Measurements from ENCODE around the gene SOS2. TPM values are rescaled to one million over a fixed set of nuclear protein-coding genes. Genes with fewer than 3 reads are reported as not detected.

The SOS2 gene
- polyA plus RNA-seq, 1 experiment, result 6.4 TPM

- CTCF ChIA-PET, result interaction anchor here (0.7 to 2.7 kb wide), 7 partner anchors 27 to 264 kb away, joined by 3 to 16 read pairs (median 3); partner anchors contain the start of gene NEMF
- peak; percentile 44 for DNase-seq (ENCODE audit: low read depth)
- Histone ChIP-seq H3K27me3 (ENCODE audit: control insufficient read depth, insufficient read depth, low read length) (no peaks in the 10 kb centered on the region), H3K36me3 (ENCODE audit: control insufficient read depth, insufficient read depth, low read length) (peaks cover 4% of the 10 kb centered on the region), H3K4me3 (ENCODE audit: low read depth, low read length) (peak within 1 kb of the TSS; percentile 65)
- TF ChIP-seq CTCF (IDR thresholded peaks at IDR 0.05; ENCODE audit: insufficient read depth, low read depth, low read length), result no peak
- POLR2A ChIA-PET, result interaction anchor here (0.5 to 0.6 kb wide), 3 partner anchors 113 to 256 kb away, joined by 3 to 22 read pairs (median 6); no protein-coding TSS in a partner anchor
Measured at GRCh38 chr14:50116181-50116956, 115.0 kb downstream of the SOS2 start, which contains the start of gene VCPKMT. Gene VCPKMT (minus strand): TSS chr14:50116572. CDS start chr14:50116552, 20 bp downstream.

GRCh38 chr14:50113381-50114035, 117.9 kb downstream of the SOS2 start:
- no peaks in the 10 kb centered on the region for H3K27me3 ChIP-seq (ENCODE audit: control insufficient read depth, insufficient read depth, low read length)
- H3K36me3 ChIP-seq (ENCODE audit: control insufficient read depth, insufficient read depth, low read length), result peaks cover 7% of the 10 kb centered on the region
- H3K4me3 ChIP-seq (ENCODE audit: low read depth, low read length), result no peak overlapping the region
- TF ChIP-seq CTCF (IDR thresholded peaks at IDR 0.05; ENCODE audit: insufficient read depth, low read depth, low read length), result no peak
- POLR2A ChIA-PET, result no interaction called here
- DNase-seq (ENCODE audit: low read depth), result no peak
- CTCF ChIA-PET, result interaction anchor here (1.0 to 2.7 kb wide), 3 partner anchors 252 to 261 kb away, joined by 3 to 13 read pairs (median 6); partner anchors contain the start of gene NEMF

- no peak for TF ChIP-seq CTCF (IDR thresholded peaks at IDR 0.05; ENCODE audit: insufficient read depth, low read depth, low read length)
- DNase-seq (ENCODE audit: low read depth), result no peak
- Histone ChIP-seq H3K4me3 (ENCODE audit: low read depth, low read length) (no peak overlapping the region), H3K27me3 (ENCODE audit: control insufficient read depth, insufficient read depth, low read length) (no peaks in the 10 kb centered on the region), H3K36me3 (ENCODE audit: control insufficient read depth, insufficient read depth, low read length) (peaks cover 7% of the 10 kb centered on the region)
- POLR2A ChIA-PET, result no interaction called here
- CTCF ChIA-PET, result interaction anchor here (0.9 to 10.2 kb wide), 2 partner anchors 247 to 258 kb away, joined by 4 to 113 read pairs; partner anchors contain the start of gene NEMF
Measured at GRCh38 chr14:50110323-50111037, 120.9 kb downstream of the SOS2 start.

- POLR2A ChIA-PET, result no interaction called here
- CTCF ChIA-PET, result interaction anchor here (0.6 to 10.2 kb wide), 3 partner anchors 229 to 269 kb away, joined by 3 to 113 read pairs (median 6); no protein-coding TSS in a partner anchor
- no peaks in the 10 kb centered on the region for H3K27me3 ChIP-seq (ENCODE audit: control insufficient read depth, insufficient read depth, low read length)
- peak; percentile 37; the same call in 1 of the 2 replicates for TF ChIP-seq CTCF (IDR thresholded peaks at IDR 0.05; ENCODE audit: insufficient read depth, low read depth, low read length)
- DNase-seq (ENCODE audit: low read depth), result no peak
- H3K36me3 ChIP-seq (ENCODE audit: control insufficient read depth, insufficient read depth, low read length), result peaks cover 6% of the 10 kb centered on the region
- H3K4me3 ChIP-seq (ENCODE audit: low read depth, low read length), result no peak overlapping the region
Measured at GRCh38 chr14:50109342-50109741, 122.0 kb downstream of the SOS2 start.
